ENCODE measurements around the gene ZFC3H1.

Gene ZFC3H1

DNA sequence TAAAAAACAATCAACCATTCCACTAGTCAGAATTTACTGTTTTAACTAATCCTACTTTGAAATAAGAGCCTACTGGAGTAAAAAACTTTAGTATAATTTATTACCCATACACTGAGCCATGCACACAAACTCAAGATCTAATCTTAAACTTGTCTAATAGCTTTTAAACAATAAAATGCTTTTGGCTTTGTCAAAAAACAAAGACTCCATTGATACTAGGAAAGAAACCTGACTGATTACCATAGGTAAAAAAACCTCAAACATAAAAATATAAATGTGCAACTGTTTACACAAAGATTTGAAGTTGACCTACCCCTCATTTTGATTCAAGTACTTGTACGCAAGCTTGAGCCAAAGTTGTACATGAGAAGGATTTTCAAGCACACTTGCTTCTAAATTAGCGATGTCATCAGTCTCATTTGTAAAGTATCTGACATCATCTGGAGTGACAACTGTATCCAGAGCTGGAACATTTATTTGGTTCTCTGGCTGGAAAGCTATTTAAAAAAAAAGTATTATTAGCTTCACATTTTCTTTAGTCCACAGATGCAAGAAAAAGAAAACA lies 36.1 kb downstream of the ZFC3H1 start:
- H3K4me3 ChIP-seq (ENCODE audit: low read length): no peak overlapping the region
- H3K36me3 ChIP-seq (ENCODE audit: control insufficient read depth, low read length): peaks cover 98% of the 10 kb centered on the region
- H3K4me2 ChIP-seq (ENCODE audit: low read length): no peak overlapping the region
- no peak overlapping the region for H3K27ac ChIP-seq (ENCODE audit: low read depth, low read length)
- H3K4me1 ChIP-seq (ENCODE audit: control insufficient read depth, low read length): peaks cover 10% of the 10 kb centered on the region
- no peaks in the 10 kb centered on the region for H3K9me2 ChIP-seq (replicated peaks; ENCODE audit: control insufficient read depth, low read length)
- H3K27me3 ChIP-seq (ENCODE audit: control insufficient read depth, low read length): no peaks in the 10 kb centered on the region
- H3K9me3 ChIP-seq (ENCODE audit: control insufficient read depth, insufficient read depth, low read length): no peaks in the 10 kb centered on the region
- TF ChIP-seq, protein P1, sequence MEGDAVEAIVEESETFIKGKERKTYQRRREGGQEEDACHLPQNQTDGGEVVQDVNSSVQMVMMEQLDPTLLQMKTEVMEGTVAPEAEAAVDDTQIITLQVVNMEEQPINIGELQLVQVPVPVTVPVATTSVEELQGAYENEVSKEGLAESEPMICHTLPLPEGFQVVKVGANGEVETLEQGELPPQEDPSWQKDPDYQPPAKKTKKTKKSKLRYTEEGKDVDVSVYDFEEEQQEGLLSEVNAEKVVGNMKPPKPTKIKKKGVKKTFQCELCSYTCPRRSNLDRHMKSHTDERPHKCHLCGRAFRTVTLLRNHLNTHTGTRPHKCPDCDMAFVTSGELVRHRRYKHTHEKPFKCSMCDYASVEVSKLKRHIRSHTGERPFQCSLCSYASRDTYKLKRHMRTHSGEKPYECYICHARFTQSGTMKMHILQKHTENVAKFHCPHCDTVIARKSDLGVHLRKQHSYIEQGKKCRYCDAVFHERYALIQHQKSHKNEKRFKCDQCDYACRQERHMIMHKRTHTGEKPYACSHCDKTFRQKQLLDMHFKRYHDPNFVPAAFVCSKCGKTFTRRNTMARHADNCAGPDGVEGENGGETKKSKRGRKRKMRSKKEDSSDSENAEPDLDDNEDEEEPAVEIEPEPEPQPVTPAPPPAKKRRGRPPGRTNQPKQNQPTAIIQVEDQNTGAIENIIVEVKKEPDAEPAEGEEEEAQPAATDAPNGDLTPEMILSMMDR (IDR thresholded peaks at IDR 0.05; ENCODE audit: low read depth, low read length, poor library complexity, severe bottlenecking): no peak
- no peak for TF ChIP-seq EZH2phosphoT487 (IDR thresholded peaks at IDR 0.05; ENCODE audit: borderline replicate concordance, low read length)
- H3K79me2 ChIP-seq (ENCODE audit: control insufficient read depth, low read length): peaks cover 3% of the 10 kb centered on the region
- peaks cover 11% of the 10 kb centered on the region for H3F3A ChIP-seq (ENCODE audit: control insufficient read depth, insufficient read depth)
- H4K20me1 ChIP-seq (ENCODE audit: control insufficient read depth, insufficient read depth, low read depth, low read length): no peaks in the 10 kb centered on the region

DNA sequence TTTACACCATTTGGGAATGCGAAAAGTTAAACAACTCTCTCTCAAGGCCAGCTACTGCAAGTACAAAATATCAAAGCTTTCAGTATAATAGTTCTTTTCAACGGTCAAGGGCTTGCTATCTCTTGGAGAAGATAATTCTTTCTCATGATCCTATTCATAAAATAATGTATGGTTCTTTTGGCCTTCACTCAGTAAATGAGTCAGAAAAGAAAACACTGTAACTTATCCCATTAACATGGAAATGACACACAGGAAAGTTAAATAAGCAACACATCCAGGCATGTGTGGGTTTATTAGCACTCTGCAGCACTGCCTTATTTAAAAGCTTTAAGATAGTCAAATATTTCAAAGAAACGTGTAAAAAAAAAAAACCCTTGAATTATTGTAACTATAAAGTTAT lies 36.9 kb downstream of the ZFC3H1 start:
- Histone ChIP-seq H4K20me1 (ENCODE audit: control insufficient read depth, insufficient read depth, low read depth, low read length) (no peaks in the 10 kb centered on the region), H3K36me3 (ENCODE audit: control insufficient read depth, low read length) (peaks cover 98% of the 10 kb centered on the region), H3K27ac (ENCODE audit: low read depth, low read length) (no peak overlapping the region), H3K9me3 (ENCODE audit: control insufficient read depth, insufficient read depth, low read length) (no peaks in the 10 kb centered on the region), H3K9me2 (replicated peaks; ENCODE audit: control insufficient read depth, low read length) (no peaks in the 10 kb centered on the region), H3K27me3 (ENCODE audit: control insufficient read depth, low read length) (no peaks in the 10 kb centered on the region), H3K4me2 (ENCODE audit: low read length) (no peak overlapping the region), H3K4me1 (ENCODE audit: control insufficient read depth, low read length) (peaks cover 10% of the 10 kb centered on the region), H3K4me3 (ENCODE audit: low read length) (no peak overlapping the region), H3F3A (ENCODE audit: control insufficient read depth, insufficient read depth) (peaks cover 8% of the 10 kb centered on the region), H3K79me2 (ENCODE audit: control insufficient read depth, low read length) (peaks cover 3% of the 10 kb centered on the region)
- no peak for TF ChIP-seq EZH2phosphoT487 (IDR thresholded peaks at IDR 0.05; ENCODE audit: borderline replicate concordance, low read length)
- TF ChIP-seq, protein P1 (IDR thresholded peaks at IDR 0.05; ENCODE audit: low read depth, low read length, poor library complexity, severe bottlenecking): no peak

DNA sequence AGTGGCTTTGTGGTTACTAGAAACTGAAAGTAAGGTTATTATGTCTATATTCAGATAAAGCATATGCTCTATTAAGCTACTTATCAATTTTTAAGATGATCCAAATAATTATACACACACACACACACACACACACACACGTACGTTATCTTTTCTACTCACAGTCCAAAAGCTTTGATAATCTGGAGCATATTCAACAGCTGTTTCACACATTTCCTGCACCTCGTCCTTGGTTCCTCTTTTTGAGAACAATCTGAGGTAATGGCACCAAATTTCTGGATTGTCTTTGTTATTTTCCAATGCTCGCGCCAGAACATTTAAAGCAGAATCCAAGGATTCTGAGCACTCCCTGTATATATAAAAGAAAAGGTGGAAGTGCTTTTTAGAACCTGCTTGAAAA lies 37.5 kb downstream of the ZFC3H1 start:
- Histone ChIP-seq H3K4me1 (ENCODE audit: control insufficient read depth, low read length) (peaks cover 10% of the 10 kb centered on the region), H3K36me3 (ENCODE audit: control insufficient read depth, low read length) (peaks cover 98% of the 10 kb centered on the region), H3K79me2 (ENCODE audit: control insufficient read depth, low read length) (peaks cover 3% of the 10 kb centered on the region), H3K9me2 (replicated peaks; ENCODE audit: control insufficient read depth, low read length) (no peaks in the 10 kb centered on the region), H3K4me2 (ENCODE audit: low read length) (no peak overlapping the region; the same call in 1 of the 2 replicates), H3K4me3 (ENCODE audit: low read length) (no peak overlapping the region), H3K27ac (ENCODE audit: low read depth, low read length) (no peak overlapping the region), H3K9me3 (ENCODE audit: control insufficient read depth, insufficient read depth, low read length) (no peaks in the 10 kb centered on the region), H3K27me3 (ENCODE audit: control insufficient read depth, low read length) (no peaks in the 10 kb centered on the region), H4K20me1 (ENCODE audit: control insufficient read depth, insufficient read depth, low read depth, low read length) (no peaks in the 10 kb centered on the region), H3F3A (ENCODE audit: control insufficient read depth, insufficient read depth) (peaks cover 8% of the 10 kb centered on the region)
- TF ChIP-seq, protein P1 (IDR thresholded peaks at IDR 0.05; ENCODE audit: low read depth, low read length, poor library complexity, severe bottlenecking): no peak
- no peak for TF ChIP-seq EZH2phosphoT487 (IDR thresholded peaks at IDR 0.05; ENCODE audit: borderline replicate concordance, low read length)
